ENCODE measurements around the gene ZNF341.

- TF ChIP-seq CTCF (tag by site-specific recombination; IDR thresholded peaks at IDR 0.05) (no peak), ZXDB (tag by site-specific recombination; IDR thresholded peaks at IDR 0.05) (no peak), PATZ1 (tag by site-specific recombination; IDR thresholded peaks at IDR 0.05) (no peak)
- TF ChIP-seq, protein P1, sequence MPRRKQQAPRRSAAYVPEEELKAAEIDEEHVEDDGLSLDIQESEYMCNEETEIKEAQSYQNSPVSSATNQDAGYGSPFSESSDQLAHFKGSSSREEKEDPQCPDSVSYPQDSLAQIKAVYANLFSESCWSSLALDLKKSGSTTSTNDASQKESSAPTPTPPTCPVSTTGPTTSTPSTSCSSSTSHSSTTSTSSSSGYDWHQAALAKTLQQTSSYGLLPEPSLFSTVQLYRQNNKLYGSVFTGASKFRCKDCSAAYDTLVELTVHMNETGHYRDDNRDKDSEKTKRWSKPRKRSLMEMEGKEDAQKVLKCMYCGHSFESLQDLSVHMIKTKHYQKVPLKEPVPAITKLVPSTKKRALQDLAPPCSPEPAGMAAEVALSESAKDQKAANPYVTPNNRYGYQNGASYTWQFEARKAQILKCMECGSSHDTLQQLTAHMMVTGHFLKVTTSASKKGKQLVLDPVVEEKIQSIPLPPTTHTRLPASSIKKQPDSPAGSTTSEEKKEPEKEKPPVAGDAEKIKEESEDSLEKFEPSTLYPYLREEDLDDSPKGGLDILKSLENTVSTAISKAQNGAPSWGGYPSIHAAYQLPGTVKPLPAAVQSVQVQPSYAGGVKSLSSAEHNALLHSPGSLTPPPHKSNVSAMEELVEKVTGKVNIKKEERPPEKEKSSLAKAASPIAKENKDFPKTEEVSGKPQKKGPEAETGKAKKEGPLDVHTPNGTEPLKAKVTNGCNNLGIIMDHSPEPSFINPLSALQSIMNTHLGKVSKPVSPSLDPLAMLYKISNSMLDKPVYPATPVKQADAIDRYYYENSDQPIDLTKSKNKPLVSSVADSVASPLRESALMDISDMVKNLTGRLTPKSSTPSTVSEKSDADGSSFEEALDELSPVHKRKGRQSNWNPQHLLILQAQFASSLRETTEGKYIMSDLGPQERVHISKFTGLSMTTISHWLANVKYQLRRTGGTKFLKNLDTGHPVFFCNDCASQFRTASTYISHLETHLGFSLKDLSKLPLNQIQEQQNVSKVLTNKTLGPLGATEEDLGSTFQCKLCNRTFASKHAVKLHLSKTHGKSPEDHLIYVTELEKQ (tag by site-specific recombination; IDR thresholded peaks at IDR 0.05; ENCODE audit: borderline replicate concordance) = no peak
Observed at GRCh38 chr20:33840160-33840559, 108.4 kb downstream of the ZNF341 start.

Measured in HEK293 (cell line).